ENCODE results near the gene TNIK.

TNIK gene

GRCh38 chr3:171163101-171164066, 296.8 kb downstream of the TNIK start:
- peak; percentile 65 for DNase-seq (ENCODE audit: low spot score)
- in situ Hi-C loops (cut with MboI; ENCODE audit: low sequenced_read_pairs, unreplicated experiment): no loop called here
- TF ChIP-seq, protein P1, sequence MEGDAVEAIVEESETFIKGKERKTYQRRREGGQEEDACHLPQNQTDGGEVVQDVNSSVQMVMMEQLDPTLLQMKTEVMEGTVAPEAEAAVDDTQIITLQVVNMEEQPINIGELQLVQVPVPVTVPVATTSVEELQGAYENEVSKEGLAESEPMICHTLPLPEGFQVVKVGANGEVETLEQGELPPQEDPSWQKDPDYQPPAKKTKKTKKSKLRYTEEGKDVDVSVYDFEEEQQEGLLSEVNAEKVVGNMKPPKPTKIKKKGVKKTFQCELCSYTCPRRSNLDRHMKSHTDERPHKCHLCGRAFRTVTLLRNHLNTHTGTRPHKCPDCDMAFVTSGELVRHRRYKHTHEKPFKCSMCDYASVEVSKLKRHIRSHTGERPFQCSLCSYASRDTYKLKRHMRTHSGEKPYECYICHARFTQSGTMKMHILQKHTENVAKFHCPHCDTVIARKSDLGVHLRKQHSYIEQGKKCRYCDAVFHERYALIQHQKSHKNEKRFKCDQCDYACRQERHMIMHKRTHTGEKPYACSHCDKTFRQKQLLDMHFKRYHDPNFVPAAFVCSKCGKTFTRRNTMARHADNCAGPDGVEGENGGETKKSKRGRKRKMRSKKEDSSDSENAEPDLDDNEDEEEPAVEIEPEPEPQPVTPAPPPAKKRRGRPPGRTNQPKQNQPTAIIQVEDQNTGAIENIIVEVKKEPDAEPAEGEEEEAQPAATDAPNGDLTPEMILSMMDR (IDR thresholded peaks at IDR 0.05; ENCODE audit: borderline replicate concordance, control extremely low read depth, extremely low read depth, insufficient read depth, missing control alignments): peak; percentile 69

GRCh38 chr3:171160325-171160724, 299.9 kb downstream of the TNIK start:
- no peak for DNase-seq (ENCODE audit: low spot score)
- TF ChIP-seq, protein P1 (IDR thresholded peaks at IDR 0.05; ENCODE audit: borderline replicate concordance, control extremely low read depth, extremely low read depth, insufficient read depth, missing control alignments): no peak
- in situ Hi-C loops (cut with MboI; ENCODE audit: low sequenced_read_pairs, unreplicated experiment): no loop called here

GRCh38 chr3:171159822-171160157, 300.4 kb downstream of the TNIK start:
- in situ Hi-C loops (cut with MboI; ENCODE audit: low sequenced_read_pairs, unreplicated experiment): no loop called here
- no peak for DNase-seq (ENCODE audit: low spot score)
- TF ChIP-seq, protein P1 (IDR thresholded peaks at IDR 0.05; ENCODE audit: borderline replicate concordance, control extremely low read depth, extremely low read depth, insufficient read depth, missing control alignments): no peak

GRCh38 chr3:171159024-171159821, 301.0 kb downstream of the TNIK start:
- TF ChIP-seq, protein P1 (IDR thresholded peaks at IDR 0.05; ENCODE audit: borderline replicate concordance, control extremely low read depth, extremely low read depth, insufficient read depth, missing control alignments): no peak
- in situ Hi-C loops (cut with MboI; ENCODE audit: low sequenced_read_pairs, unreplicated experiment): no loop called here
- DNase-seq (ENCODE audit: low spot score): no peak

- no peak for DNase-seq (ENCODE audit: low spot score)
- in situ Hi-C loops (cut with MboI; ENCODE audit: low sequenced_read_pairs, unreplicated experiment): no loop called here
Observed at GRCh38 chr3:171157980-171158379, 302.2 kb downstream of the TNIK start.

DNA sequence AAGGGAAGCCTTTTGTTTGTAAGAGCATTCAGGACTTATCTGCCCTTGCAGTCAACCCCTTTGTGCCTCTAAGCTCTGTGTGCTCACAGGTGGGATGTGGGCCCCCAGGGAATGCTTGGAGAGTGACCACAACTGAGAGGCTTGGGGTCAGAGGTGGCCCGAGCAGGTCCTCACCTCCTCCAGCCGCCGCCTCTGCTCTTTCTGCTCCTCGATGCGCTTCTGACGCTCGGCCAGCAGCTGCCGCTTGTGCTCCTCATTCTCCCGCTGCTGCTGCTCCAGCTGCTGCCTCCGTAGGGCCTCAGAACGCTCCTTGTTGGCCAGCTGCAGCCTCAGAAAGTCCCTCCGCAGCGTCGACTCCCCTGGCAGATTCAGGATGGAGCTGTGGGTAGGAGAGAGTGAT, 302.9 kb downstream of the TNIK start:
- in situ Hi-C loops (cut with MboI; ENCODE audit: low sequenced_read_pairs, unreplicated experiment): no loop called here
- TF ChIP-seq, protein P1 (IDR thresholded peaks at IDR 0.05; ENCODE audit: borderline replicate concordance, control extremely low read depth, extremely low read depth, insufficient read depth, missing control alignments): no peak
- no peak for DNase-seq (ENCODE audit: low spot score)

More at GRCh38 chr3:171157980-171158379, 302.2 kb downstream of the TNIK start:
- TF ChIP-seq, protein P1 (IDR thresholded peaks at IDR 0.05; ENCODE audit: borderline replicate concordance, control extremely low read depth, extremely low read depth, insufficient read depth, missing control alignments): no peak

Measured in GM13976 (cell line).